Frontal cortex (tissue), 4 donors: ENCODE results near the gene HRCT1. TPM values are rescaled to one million over a fixed set of nuclear protein-coding genes. Genes with fewer than 3 reads are reported as not detected.
A peak's percentile ranks its signal among the peaks of the same experiment; 100 is the strongest.
"Not testable (repeated sequence)": the region's sequence is repeated elsewhere in the genome, so short reads cannot be mapped to it uniquely, and the experiment has no call there.

Source experiments
- DNase-seq, 2 donors: peaks; one replicate each; pipeline ENCODE4 v3.0.0; 2012; ENCODE audit warnings: low spot score in 2 of 2
- FAIRE-seq: peaks from 2 replicates; lab custom pipeline; 2012; peaks lifted over from hg19 to GRCh38; lab: Jason Lieb, UNC
- total RNA-seq: library from RNA; depleted of rRNA; stranded (reverse); fragments of >200 nt; gene quantifications from one replicate; pipeline ENCODE4 v1.2.3, GENCODE V29; 2014
- donor health status: control.
- donor health status: control.
- donor health status: control.

HRCT1 gene
- 0.82 TPM for total RNA-seq

- FAIRE-seq (no peak), DNase-seq (no peak)
Observed at GRCh38 chr9:35905912-35906679, at the start of gene HRCT1. HRCT1 (plus strand) TSS chr9:35906202; CDS start chr9:35906288, 86 bp downstream.

GRCh38 chr9:35856206-35856605, 49.8 kb upstream of the HRCT1 start:
- no peak for DNase-seq
- FAIRE-seq = no peak

- FAIRE-seq (no peak), DNase-seq (no peak)
Observed at GRCh38 chr9:35856882-35857281, 49.1 kb upstream of the HRCT1 start.

GRCh38 chr9:35858458-35858857, 47.5 kb upstream of the HRCT1 start:
- no peak for FAIRE-seq

GRCh38 chr9:35859310-35859989, 46.6 kb upstream of the HRCT1 start:
- peak in 1 of 2 donors; percentile 47 for DNase-seq
- no peak for FAIRE-seq

More at GRCh38 chr9:35858458-35858857, 47.5 kb upstream of the HRCT1 start:
- DNase-seq = no peak

- DNase-seq (no peak), FAIRE-seq (no peak)
Observed at GRCh38 chr9:35859990-35860339, 46.0 kb upstream of the HRCT1 start.

- FAIRE-seq (no peak), DNase-seq (no peak)
Observed at GRCh38 chr9:35861161-35861897, 44.7 kb upstream of the HRCT1 start.

- DNase-seq (no peak), FAIRE-seq (no peak)
Observed at GRCh38 chr9:35862328-35862727, 43.7 kb upstream of the HRCT1 start.

GRCh38 chr9:35863583-35863982, 42.4 kb upstream of the HRCT1 start:
- no peak for FAIRE-seq
- no peak for DNase-seq

- FAIRE-seq (no peak), DNase-seq (no peak)
Observed at GRCh38 chr9:35864695-35865255, 41.2 kb upstream of the HRCT1 start.

GRCh38 chr9:35867538-35867937, 38.5 kb upstream of the HRCT1 start:
- DNase-seq (no peak), FAIRE-seq (no peak)

- FAIRE-seq (no peak), DNase-seq (no peak)
Observed at GRCh38 chr9:35868933-35869332, 37.1 kb upstream of the HRCT1 start.

GRCh38 chr9:35869621-35870216, 36.3 kb upstream of the HRCT1 start:
- FAIRE-seq = no peak

GRCh38 chr9:35870351-35870923, 35.6 kb upstream of the HRCT1 start, which contains the start of gene OR13J1:
OR13J1 (minus strand) TSS chr9:35870401; CDS start chr9:35870401, 0 bp downstream.
- DNase-seq (no peak), FAIRE-seq (no peak)

More at GRCh38 chr9:35869621-35870216, 36.3 kb upstream of the HRCT1 start:
- no peak for DNase-seq

- DNase-seq = no peak
- no peak for FAIRE-seq
Observed at GRCh38 chr9:35871545-35871944, 34.5 kb upstream of the HRCT1 start.

GRCh38 chr9:35872505-35872904, 33.5 kb upstream of the HRCT1 start:
- DNase-seq = no peak
- no peak for FAIRE-seq

- DNase-seq (peak; percentile 47 to 68), FAIRE-seq (peak; percentile 81)
Observed at GRCh38 chr9:35882263-35882848, 23.6 kb upstream of the HRCT1 start.

GRCh38 chr9:35882996-35883395, 23.0 kb upstream of the HRCT1 start:
- FAIRE-seq (no peak), DNase-seq (no peak)

- FAIRE-seq, DNase-seq: not testable (repeated sequence)
Observed at GRCh38 chr9:35884908-35885307, 21.1 kb upstream of the HRCT1 start.
